Measurements from ENCODE around the gene VSX1. TPM values are rescaled to one million over a fixed set of nuclear protein-coding genes. Genes with fewer than 3 reads are reported as not detected.

VSX1 gene
- total RNA-seq, 1 donor from 2014 or later: not detected

DNA sequence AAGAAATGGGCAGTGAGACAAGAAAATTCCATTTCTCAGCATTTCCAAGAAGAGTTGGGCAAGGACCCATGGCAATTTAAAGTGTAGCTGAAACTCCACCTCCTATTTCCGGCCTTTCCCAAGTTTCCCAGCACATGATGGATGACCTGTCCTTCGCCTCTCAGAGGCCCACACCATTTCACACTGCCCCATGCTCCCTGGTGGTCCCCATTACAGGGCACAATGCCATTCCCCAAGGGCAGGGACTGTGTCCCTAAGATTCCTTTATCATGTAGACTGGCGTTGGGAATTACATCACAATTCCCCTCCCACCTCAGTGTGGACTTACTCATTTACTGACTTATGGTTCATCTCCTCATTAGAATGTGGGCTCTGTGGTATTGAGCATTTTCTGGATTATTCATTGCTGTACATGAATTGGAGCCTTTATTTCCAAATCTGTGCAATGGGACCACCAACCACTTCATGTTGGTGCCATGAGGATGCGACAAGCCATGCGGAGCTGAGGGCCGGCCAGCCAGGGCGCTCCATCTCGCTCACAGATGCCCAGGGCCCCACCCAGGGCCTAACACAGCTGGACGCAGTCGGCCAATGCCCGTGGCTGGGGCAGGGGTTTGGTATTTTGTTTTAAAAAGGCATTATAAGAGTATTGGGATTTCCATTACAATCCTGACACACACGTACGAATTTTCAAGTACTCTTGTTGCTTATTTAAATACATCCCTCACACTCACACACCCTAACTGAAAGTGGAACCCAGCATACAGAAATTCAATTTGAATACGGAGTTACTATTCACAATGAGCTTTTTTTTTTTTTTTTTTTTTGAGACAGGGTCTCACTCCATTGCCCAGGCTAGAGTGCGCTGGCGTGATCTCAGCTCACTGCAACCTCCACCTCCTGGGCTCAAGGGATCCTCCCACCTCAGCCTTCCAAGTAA lies 29.4 kb downstream of the VSX1 start:
- peaks cover 28% of the 10 kb centered on the region for H3K4me1 Mint-ChIP-seq (ENCODE audit: low read depth)
- intact Hi-C loops (cut with micrococcal nuclease): no loop called here
- H3K9me3 Mint-ChIP-seq: no peaks in the 10 kb centered on the region
- H3K27me3 Mint-ChIP-seq (ENCODE audit: insufficient read depth): peaks cover 33% of the 10 kb centered on the region
- H3K4me3 Mint-ChIP-seq: no peak overlapping the region
- no peak overlapping the region for H3K27ac Mint-ChIP-seq
- no peak for DNase-seq (ENCODE audit: low spot score)
- peaks cover 8% of the 10 kb centered on the region for H3K36me3 Mint-ChIP-seq (ENCODE audit: low read depth)

DNA sequence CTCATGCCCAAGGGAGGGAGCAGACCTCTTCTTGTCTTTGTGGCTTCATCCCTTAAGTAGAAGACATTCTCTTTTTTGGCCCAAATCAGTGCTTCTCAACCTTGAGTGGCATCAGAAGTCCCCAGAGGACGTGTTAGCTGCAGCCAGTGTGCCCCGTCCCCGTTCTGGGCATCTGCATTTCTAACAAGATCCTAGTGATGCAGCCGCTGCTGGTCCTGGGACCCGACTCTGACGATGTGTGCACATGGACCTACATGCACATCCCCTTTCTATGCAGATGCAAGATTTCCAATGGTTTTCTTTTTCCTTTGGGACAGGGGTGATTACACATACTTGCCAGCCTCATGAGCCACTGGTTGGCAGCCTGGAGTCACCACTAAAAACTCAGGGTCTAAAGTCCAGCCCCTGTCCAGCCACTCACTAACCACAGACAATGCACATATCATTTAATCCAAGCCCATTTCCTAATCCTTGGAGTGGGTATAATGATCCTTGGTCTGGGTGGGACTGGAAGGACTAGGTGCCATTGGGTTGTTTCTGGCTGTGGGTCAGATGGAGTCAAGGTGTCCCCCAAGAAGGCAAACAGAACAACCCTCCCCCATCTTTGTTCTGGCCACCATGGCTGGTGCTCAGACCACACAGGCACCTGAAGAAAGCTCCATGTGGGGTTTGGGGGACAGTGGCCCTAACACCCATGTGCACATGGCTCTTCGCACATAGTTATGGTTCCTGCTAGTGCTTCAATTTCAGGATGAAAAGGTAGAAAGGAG lies 30.4 kb downstream of the VSX1 start:
- intact Hi-C loops (cut with micrococcal nuclease): no loop called here
- Mint-ChIP-seq H3K9me3 (no peaks in the 10 kb centered on the region), H3K4me3 (no peak overlapping the region), H3K4me1 (ENCODE audit: low read depth) (peaks cover 28% of the 10 kb centered on the region), H3K36me3 (ENCODE audit: low read depth) (peaks cover 13% of the 10 kb centered on the region), H3K27me3 (ENCODE audit: insufficient read depth) (peaks cover 31% of the 10 kb centered on the region), H3K27ac (no peak overlapping the region)
- no peak for DNase-seq (ENCODE audit: low spot score)

DNA sequence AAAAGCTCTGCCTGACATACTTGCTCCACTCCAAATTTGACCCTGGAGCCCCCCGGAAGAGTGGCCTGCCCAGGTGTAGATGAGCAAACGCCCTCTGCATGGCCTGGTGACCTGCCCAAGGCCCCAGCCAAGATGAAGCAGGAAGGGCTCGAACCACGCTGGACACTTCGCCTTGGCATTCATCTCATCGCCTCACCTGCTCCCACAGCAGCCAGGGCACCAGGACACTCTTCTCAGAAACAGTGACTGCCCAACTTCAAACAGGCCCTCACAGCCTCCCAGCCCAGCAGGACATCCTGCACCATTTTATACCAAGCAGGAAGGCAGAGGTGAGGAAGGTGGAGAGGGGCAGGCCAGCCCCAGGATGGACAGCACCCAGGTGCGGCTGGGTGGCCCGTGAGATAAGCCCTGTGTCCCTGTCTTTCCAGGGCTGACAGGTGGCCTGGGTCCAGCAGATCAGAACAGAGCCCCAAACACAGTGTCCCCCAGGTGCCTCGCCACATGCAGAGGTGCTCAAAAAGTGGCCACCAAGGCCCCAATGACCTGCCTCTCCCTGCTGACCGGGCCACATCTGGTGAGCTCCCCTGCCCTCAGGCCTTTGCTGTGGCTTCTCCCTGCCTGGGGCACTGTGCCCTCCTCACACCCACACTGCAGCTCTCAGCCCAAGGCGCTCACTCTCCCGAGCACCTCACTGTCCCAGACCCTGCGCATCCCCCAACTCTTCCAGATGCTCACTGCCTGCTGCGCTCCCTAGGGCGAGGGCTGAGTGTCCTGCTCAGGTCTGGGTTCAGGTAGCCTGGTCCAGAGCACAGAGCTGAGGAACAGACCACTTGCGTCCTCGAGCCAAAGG lies 31.2 kb downstream of the VSX1 start:
- H3K9me3 Mint-ChIP-seq: no peaks in the 10 kb centered on the region
- peaks cover 31% of the 10 kb centered on the region for H3K27me3 Mint-ChIP-seq (ENCODE audit: insufficient read depth)
- H3K27ac Mint-ChIP-seq: no peak overlapping the region
- H3K36me3 Mint-ChIP-seq (ENCODE audit: low read depth): peaks cover 13% of the 10 kb centered on the region
- peaks cover 20% of the 10 kb centered on the region for H3K4me1 Mint-ChIP-seq (ENCODE audit: low read depth)
- intact Hi-C loops (cut with micrococcal nuclease): no loop called here
- DNase-seq (ENCODE audit: low spot score): no peak
- H3K4me3 Mint-ChIP-seq: no peak overlapping the region

- Mint-ChIP-seq H3K9me3 (no peaks in the 10 kb centered on the region), H3K36me3 (ENCODE audit: low read depth) (peaks cover 12% of the 10 kb centered on the region), H3K27me3 (ENCODE audit: insufficient read depth) (peaks cover 26% of the 10 kb centered on the region), H3K27ac (no peak overlapping the region), H3K4me1 (ENCODE audit: low read depth) (peaks cover 16% of the 10 kb centered on the region), H3K4me3 (no peak overlapping the region)
- DNase-seq (ENCODE audit: low spot score): no peak
- intact Hi-C loops (cut with micrococcal nuclease): no loop called here
Observed at GRCh38 chr20:25050082-25050481, 31.9 kb downstream of the VSX1 start.

GRCh38 chr20:25049261-25050060 lies 32.5 kb downstream of the VSX1 start:
- intact Hi-C loops (cut with micrococcal nuclease): no loop called here
- Mint-ChIP-seq H3K4me3 (no peak overlapping the region), H3K27ac (no peak overlapping the region), H3K27me3 (ENCODE audit: insufficient read depth) (peaks cover 20% of the 10 kb centered on the region), H3K36me3 (ENCODE audit: low read depth) (peaks cover 7% of the 10 kb centered on the region), H3K4me1 (ENCODE audit: low read depth) (peaks cover 10% of the 10 kb centered on the region), H3K9me3 (no peaks in the 10 kb centered on the region)
- DNase-seq (ENCODE audit: low spot score): no peak

- DNase-seq (ENCODE audit: low spot score): no peak
- Mint-ChIP-seq H3K36me3 (ENCODE audit: low read depth) (peaks cover 5% of the 10 kb centered on the region), H3K4me1 (ENCODE audit: low read depth) (peaks cover 4% of the 10 kb centered on the region), H3K4me3 (no peak overlapping the region), H3K27ac (no peak overlapping the region), H3K27me3 (ENCODE audit: insufficient read depth) (peaks cover 11% of the 10 kb centered on the region), H3K9me3 (no peaks in the 10 kb centered on the region)
- intact Hi-C loops (cut with micrococcal nuclease): no loop called here
Observed at GRCh38 chr20:25048519-25048952, 33.4 kb downstream of the VSX1 start.

DNA sequence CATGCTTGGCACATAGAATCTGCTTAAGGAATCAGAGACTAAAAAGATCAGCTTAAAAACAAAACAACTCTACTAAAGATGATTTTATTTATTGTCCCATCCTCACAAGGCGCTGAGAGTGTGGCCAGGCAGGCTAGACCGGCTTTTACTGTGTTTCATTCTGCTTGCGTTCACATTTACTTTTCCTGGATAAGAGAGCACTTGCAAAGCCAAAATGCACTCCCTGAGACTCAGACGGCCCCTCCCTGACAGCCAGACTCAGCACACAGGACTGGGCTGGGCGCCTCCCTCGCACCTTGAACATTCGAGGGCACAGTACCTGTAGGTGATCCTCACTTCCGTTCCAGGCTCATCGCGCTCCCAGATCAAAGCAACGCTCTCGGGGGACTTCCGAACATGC lies 34.2 kb downstream of the VSX1 start:
- peaks cover 6% of the 10 kb centered on the region for H3K4me1 Mint-ChIP-seq (ENCODE audit: low read depth)
- H3K27me3 Mint-ChIP-seq (ENCODE audit: insufficient read depth): peaks cover 11% of the 10 kb centered on the region
- H3K36me3 Mint-ChIP-seq (ENCODE audit: low read depth): peaks cover 5% of the 10 kb centered on the region
- no peak overlapping the region for H3K27ac Mint-ChIP-seq
- intact Hi-C loops (cut with micrococcal nuclease): no loop called here
- no peaks in the 10 kb centered on the region for H3K9me3 Mint-ChIP-seq
- no peak for DNase-seq (ENCODE audit: low spot score)
- no peak overlapping the region for H3K4me3 Mint-ChIP-seq

DNA sequence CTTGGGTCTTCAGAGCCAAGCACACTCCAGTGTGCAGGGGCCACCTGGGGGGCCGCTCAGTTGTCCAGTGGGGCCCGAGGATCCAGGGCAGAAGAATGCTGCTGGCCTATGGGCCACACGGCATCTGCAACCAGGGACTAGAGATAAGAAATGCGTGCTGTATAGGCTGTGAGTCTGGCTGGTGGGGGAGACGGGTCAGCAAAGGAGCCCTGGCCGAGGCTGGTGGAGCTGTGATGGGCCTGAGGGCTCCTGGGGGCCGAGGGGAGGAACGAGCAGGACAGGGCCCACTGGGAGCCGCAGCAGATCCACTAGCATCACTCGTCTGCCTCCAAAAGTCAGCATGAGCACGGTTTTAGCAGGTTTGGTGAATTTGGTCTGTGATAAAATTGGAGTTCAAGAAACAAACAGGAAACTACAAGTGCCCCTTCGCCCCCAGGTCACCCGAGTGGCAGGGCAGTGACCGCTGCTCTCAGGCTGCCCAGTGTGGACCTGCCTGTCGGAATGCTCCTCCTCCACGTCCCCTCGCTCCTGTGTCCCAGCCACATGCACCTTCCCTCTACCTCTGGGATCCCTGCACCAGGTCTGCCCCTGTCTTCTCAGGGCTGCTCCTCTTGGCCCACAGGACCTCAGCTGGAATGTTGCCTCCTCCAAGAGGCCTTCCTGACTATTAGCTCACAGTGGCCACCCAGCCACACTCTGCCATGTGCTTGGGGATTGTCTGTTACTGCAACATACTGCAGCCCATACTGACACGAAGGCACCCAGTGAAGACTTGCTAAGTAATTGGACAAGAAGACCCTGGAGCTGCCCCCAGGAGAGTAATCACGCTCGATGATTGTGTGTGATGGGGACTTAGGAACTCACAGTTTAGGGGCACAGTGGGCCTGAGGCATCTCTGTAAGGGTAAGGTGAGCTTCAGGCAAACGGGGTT lies 34.9 kb downstream of the VSX1 start:
- Mint-ChIP-seq H3K4me3 (no peak overlapping the region), H3K4me1 (ENCODE audit: low read depth) (peaks cover 9% of the 10 kb centered on the region), H3K27ac (no peak overlapping the region), H3K27me3 (ENCODE audit: insufficient read depth) (peaks cover 6% of the 10 kb centered on the region), H3K36me3 (ENCODE audit: low read depth) (peaks cover 5% of the 10 kb centered on the region), H3K9me3 (no peaks in the 10 kb centered on the region)
- intact Hi-C loops (cut with micrococcal nuclease): no loop called here
- no peak for DNase-seq (ENCODE audit: low spot score)

GRCh38 chr20:25046181-25046641 lies 35.7 kb downstream of the VSX1 start:
- H3K27me3 Mint-ChIP-seq (ENCODE audit: insufficient read depth): peaks cover 6% of the 10 kb centered on the region
- intact Hi-C loops (cut with micrococcal nuclease): no loop called here
- no peak overlapping the region for H3K27ac Mint-ChIP-seq
- DNase-seq (ENCODE audit: low spot score): no peak
- no peaks in the 10 kb centered on the region for H3K9me3 Mint-ChIP-seq
- H3K4me1 Mint-ChIP-seq (ENCODE audit: low read depth): peaks cover 9% of the 10 kb centered on the region
- peaks cover 5% of the 10 kb centered on the region for H3K36me3 Mint-ChIP-seq (ENCODE audit: low read depth)
- H3K4me3 Mint-ChIP-seq: no peak overlapping the region

DNA sequence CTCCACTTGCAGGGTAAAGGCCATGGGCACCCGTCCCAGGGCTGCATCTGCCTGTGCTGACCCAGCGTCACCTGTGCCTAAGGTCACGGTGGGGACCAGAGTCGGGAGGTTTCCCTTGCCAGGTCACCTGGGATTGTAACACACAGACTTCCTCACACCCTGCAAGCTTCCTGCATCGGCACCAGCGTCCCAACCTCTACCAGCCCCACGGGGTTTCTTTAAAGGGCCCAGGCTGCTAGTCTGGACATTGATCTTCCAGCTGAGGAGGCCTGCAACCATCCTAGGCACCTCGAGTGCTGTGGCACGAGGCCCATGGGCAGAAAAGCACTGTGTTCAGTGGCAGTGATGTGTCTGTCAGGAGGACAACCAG lies 36.6 kb downstream of the VSX1 start:
- intact Hi-C loops (cut with micrococcal nuclease): no loop called here
- no peak for DNase-seq (ENCODE audit: low spot score)
- H3K27ac Mint-ChIP-seq: no peak overlapping the region
- peaks cover 6% of the 10 kb centered on the region for H3K27me3 Mint-ChIP-seq (ENCODE audit: insufficient read depth)
- no peak overlapping the region for H3K4me3 Mint-ChIP-seq
- peaks cover 5% of the 10 kb centered on the region for H3K36me3 Mint-ChIP-seq (ENCODE audit: low read depth)
- H3K4me1 Mint-ChIP-seq (ENCODE audit: low read depth): peaks cover 9% of the 10 kb centered on the region
- H3K9me3 Mint-ChIP-seq: no peaks in the 10 kb centered on the region

DNA sequence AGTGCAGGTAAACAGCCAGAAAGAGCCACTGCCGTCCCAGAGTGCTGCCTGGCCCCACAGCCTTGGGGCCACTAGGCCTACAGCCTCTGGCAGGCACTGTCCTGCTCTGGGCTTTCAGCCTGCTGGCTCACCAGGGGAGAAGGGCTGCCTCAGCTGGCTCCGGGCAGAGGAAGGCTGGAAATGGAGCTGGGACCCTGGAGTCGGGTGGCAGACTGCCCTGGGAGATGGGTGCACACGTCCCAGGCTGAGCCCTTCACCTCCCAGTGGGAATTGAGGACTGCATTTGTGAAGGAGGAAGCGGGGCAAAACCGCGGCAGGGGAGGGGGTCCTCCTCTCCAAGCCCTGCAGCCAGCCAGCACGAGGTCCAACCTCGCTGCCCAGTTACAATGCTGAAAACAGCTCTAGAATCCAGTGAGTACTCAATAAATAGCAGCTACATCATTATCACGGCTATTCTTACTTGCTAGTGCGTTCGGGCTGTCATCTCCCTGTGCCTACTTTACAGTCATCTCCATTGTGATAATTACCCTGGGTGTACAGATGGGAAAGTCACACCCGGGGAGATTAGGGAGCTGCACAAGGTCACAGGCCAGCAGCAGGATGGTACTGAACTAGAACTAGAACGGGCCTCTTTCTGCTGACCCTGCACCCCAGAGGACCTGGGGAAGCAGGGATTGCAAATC lies 37.1 kb downstream of the VSX1 start:
- H3K27me3 Mint-ChIP-seq (ENCODE audit: insufficient read depth): peaks cover 6% of the 10 kb centered on the region
- intact Hi-C loops (cut with micrococcal nuclease): no loop called here
- H3K4me3 Mint-ChIP-seq: no peak overlapping the region
- peaks cover 5% of the 10 kb centered on the region for H3K36me3 Mint-ChIP-seq (ENCODE audit: low read depth)
- no peak overlapping the region for H3K27ac Mint-ChIP-seq
- no peaks in the 10 kb centered on the region for H3K9me3 Mint-ChIP-seq
- DNase-seq (ENCODE audit: low spot score): no peak
- H3K4me1 Mint-ChIP-seq (ENCODE audit: low read depth): peaks cover 9% of the 10 kb centered on the region

Data from activated T-helper 1 cell treated with anti-CD3 and anti-CD28 coated beads, Interleukin-12 subunit alpha, Interleukin-12 subunit beta, Interleukin-2, Interleukin-4 antibody, amounts not matched to agents 30 ng/mL and 10 ng/mL and 1 ng/mL, durations not matched to agents 14 hours and 24 hours and 36 hours (primary cell).